ENCODE data around the gene RNU7-1. TPM values are rescaled to one million over a fixed set of nuclear protein-coding genes. Genes with fewer than 3 reads are reported as not detected.

The RNU7-1 gene
- total and polyA plus RNA-seq, 10 of the 15 experiments (the other 5 are each of a cell fraction or from before 2014, with no cell fraction given) = not detected

DNA sequence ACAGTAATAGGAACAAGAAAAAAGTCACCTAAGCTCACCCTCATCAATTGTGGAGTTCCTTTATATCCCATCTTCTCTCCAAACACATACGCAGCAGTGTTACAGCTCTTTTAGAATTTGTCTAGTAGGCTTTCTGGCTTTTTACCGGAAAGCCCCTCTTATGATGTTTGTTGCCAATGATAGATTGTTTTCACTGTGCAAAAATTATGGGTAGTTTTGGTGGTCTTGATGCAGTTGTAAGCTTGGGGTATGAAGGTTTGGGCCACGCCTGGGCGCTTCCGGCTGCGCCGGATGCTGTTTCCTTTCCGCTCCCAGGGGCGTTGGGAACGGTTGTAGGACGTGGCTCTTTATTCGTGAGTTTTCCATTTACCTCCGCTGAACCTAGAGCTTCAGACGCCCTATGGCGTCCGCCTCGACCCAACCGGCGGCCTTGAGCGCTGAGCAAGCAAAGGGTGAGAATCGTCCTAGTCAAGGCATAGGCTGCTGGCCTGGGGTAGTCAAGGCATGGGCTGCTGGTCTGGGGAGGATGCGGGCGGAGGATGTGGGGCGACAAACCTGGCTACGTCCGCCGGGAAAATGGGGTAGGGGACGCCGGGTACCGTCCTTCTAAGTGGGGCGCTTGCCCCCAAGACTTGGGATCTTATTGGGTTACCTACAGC, at the start of gene RNU7-1, which contains the start of gene C12orf57 (continued):
- TF ChIP-seq, protein P1, sequence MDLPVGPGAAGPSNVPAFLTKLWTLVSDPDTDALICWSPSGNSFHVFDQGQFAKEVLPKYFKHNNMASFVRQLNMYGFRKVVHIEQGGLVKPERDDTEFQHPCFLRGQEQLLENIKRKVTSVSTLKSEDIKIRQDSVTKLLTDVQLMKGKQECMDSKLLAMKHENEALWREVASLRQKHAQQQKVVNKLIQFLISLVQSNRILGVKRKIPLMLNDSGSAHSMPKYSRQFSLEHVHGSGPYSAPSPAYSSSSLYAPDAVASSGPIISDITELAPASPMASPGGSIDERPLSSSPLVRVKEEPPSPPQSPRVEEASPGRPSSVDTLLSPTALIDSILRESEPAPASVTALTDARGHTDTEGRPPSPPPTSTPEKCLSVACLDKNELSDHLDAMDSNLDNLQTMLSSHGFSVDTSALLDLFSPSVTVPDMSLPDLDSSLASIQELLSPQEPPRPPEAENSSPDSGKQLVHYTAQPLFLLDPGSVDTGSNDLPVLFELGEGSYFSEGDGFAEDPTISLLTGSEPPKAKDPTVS (IDR thresholded peaks at IDR 0.05; ENCODE audit: low read depth, low read length) = no peak
- peak; percentile 94 for TF ChIP-seq KLF5 (IDR thresholded peaks at IDR 0.05; ENCODE audit: partially characterized antibody)
- TF ChIP-seq MEF2B (IDR thresholded peaks at IDR 0.05; ENCODE audit: partially characterized antibody, poor library complexity, severe bottlenecking) = peak; percentile 63
- TF ChIP-seq MEF2A (IDR thresholded peaks at IDR 0.05; ENCODE audit: insufficient read depth, low read depth, low read length) = peak; percentile 82; the same call in 1 of the 2 replicates
- TF ChIP-seq POU2F2 (IDR thresholded peaks at IDR 0.05; ENCODE audit: borderline replicate concordance, low read depth, low read length) = peak; percentile 99
- peak; percentile 95 for TF ChIP-seq TCF12 (IDR thresholded peaks at IDR 0.05; ENCODE audit: low read depth, low read length)
- TF ChIP-seq RELA (IDR thresholded peaks at IDR 0.05; ENCODE audit: borderline replicate concordance, partially characterized antibody) = peak; percentile 86
- TF ChIP-seq, protein P2, sequence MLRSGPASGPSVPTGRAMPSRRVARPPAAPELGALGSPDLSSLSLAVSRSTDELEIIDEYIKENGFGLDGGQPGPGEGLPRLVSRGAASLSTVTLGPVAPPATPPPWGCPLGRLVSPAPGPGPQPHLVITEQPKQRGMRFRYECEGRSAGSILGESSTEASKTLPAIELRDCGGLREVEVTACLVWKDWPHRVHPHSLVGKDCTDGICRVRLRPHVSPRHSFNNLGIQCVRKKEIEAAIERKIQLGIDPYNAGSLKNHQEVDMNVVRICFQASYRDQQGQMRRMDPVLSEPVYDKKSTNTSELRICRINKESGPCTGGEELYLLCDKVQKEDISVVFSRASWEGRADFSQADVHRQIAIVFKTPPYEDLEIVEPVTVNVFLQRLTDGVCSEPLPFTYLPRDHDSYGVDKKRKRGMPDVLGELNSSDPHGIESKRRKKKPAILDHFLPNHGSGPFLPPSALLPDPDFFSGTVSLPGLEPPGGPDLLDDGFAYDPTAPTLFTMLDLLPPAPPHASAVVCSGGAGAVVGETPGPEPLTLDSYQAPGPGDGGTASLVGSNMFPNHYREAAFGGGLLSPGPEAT (IDR thresholded peaks at IDR 0.05; ENCODE audit: low read depth) = peak; percentile 60
- peak; percentile 99 for TF ChIP-seq PRDM15 (CRISPR knock-in tag; IDR thresholded peaks at IDR 0.05)
- TF ChIP-seq BRCA1 (IDR thresholded peaks at IDR 0.05; ENCODE audit: low read depth, low read length) = peak; percentile 33; the same call in 1 of the 2 replicates
- peak; percentile 45 for TF ChIP-seq E2F8 (IDR thresholded peaks at IDR 0.05; ENCODE audit: low read depth, partially characterized antibody)
- TF ChIP-seq SREBF2 (IDR thresholded peaks at IDR 0.05; ENCODE audit: low read length) = no peak
- TF ChIP-seq, protein P3, sequence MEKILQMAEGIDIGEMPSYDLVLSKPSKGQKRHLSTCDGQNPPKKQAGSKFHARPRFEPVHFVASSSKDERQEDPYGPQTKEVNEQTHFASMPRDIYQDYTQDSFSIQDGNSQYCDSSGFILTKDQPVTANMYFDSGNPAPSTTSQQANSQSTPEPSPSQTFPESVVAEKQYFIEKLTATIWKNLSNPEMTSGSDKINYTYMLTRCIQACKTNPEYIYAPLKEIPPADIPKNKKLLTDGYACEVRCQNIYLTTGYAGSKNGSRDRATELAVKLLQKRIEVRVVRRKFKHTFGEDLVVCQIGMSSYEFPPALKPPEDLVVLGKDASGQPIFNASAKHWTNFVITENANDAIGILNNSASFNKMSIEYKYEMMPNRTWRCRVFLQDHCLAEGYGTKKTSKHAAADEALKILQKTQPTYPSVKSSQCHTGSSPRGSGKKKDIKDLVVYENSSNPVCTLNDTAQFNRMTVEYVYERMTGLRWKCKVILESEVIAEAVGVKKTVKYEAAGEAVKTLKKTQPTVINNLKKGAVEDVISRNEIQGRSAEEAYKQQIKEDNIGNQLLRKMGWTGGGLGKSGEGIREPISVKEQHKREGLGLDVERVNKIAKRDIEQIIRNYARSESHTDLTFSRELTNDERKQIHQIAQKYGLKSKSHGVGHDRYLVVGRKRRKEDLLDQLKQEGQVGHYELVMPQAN (conservative IDR thresholded peaks at IDR 0.05) = peak; percentile 71
- peak; percentile 92 for TF ChIP-seq BCL11A (IDR thresholded peaks at IDR 0.05; ENCODE audit: low read depth, low read length)
- TF ChIP-seq RAD21 (IDR thresholded peaks at IDR 0.05; ENCODE audit: insufficient read depth, low read depth, low read length) = peak; percentile 3; the same call in 1 of the 2 replicates
- TF ChIP-seq WRNIP1 (IDR thresholded peaks at IDR 0.05; ENCODE audit: borderline replicate concordance, low read depth, low read length) = peak; percentile 97; the same call in 1 of the 2 replicates
- TF ChIP-seq NBN (IDR thresholded peaks at IDR 0.05) = peak; percentile 98
- peak; percentile 100 for TF ChIP-seq ZBED1 (IDR thresholded peaks at IDR 0.05; ENCODE audit: borderline replicate concordance)

Measured in GM12878 (cell line).